Tibial artery (tissue), 4 donors: ENCODE measurements around the gene FHOD3.

Experiments
- DNase-seq, 2 donors: peaks; one replicate each; pipeline ENCODE4 v3.0.0-alpha.2; 2019
- H3K27ac ChIP-seq, 2 donors: fragments of 200-600 bp; sonication (generic) in 1 of 2; 1 replicate in 1 of 2; 2 replicates in 1 of 2; pipeline ENCODE4 v1.5.1; 2018 to 2019; ENCODE audit warnings: mild to moderate bottlenecking in 1 of 2
- H3K27me3 ChIP-seq, 2 donors: fragments of 200-600 bp; sonication (generic) in 1 of 2; one replicate each; pipeline versions ENCODE4 v1.5.1 to v1.6.0; 2016 to 2019
- H3K36me3 ChIP-seq, 3 donors: fragments of 200-600 bp; sonication (generic) in 2 of 3; one replicate each; pipeline ENCODE4 v1.5.1; 2016 to 2019; ENCODE audit warnings: mild to moderate bottlenecking in 2 of 3
- H3K4me1 ChIP-seq, 4 donors: fragments of 200-600 bp; sonication (generic) in 2 of 4; 1 replicate in 3 of 4; 2 replicates in 1 of 4; pipeline ENCODE4 v1.5.1; 2016 to 2019
- H3K4me3 ChIP-seq, 2 donors: fragments of 200-600 bp; sonication (generic) in 1 of 2; 1 replicate in 1 of 2; 2 replicates in 1 of 2; pipeline ENCODE4 v1.5.1; 2018 to 2019; ENCODE audit warnings: mild to moderate bottlenecking in 2 of 2
- H3K9me3 ChIP-seq, 3 donors: fragments of 200-600 bp; sonication (generic) in 1 of 3; one replicate each; pipeline ENCODE4 v1.5.1; 2016 to 2019
- CTCF ChIP-seq, 2 experiments: fragments of 200-600 bp in 1 of 2; fragments of 450-650 bp in 1 of 2; IDR thresholded peaks; one replicate each; pipeline ENCODE4 v1.5.1; 2017 to 2019; ENCODE audit warnings: antibody characterized with exemption in 2 of 2, mild to moderate bottlenecking in 1 of 2, moderate library complexity in 1 of 2
- intact Hi-C: fragments of 100-400 bp; cut with DNase I; formaldehyde crosslinking; loops from one replicate; pipeline ENCODE4 v1.15.0; 2023; ENCODE audit warnings: low total_unique reads

FHOD3 gene

GRCh38 chr18:36300211-36300610 is 2.7 kb downstream of the FHOD3 start:
- intact Hi-C loops, result no loop called here
- no peak for DNase-seq
- Histone ChIP-seq H3K4me3 (no peak overlapping the region), H3K9me3 (no peaks in the 10 kb centered on the region), H3K36me3 (no peaks in the 10 kb centered on the region), H3K4me1 (peaks cover 0 to 19% (median 12%) of the 10 kb centered on the region in 4 donors), H3K27ac (no peak overlapping the region), H3K27me3 (no peaks in the 10 kb centered on the region)
- TF ChIP-seq CTCF (IDR thresholded peaks at IDR 0.05), result no peak

- no peaks in the 10 kb centered on the region for H3K27me3 ChIP-seq
- intact Hi-C loops, result no loop called here
- DNase-seq, result no peak
- no peaks in the 10 kb centered on the region for H3K36me3 ChIP-seq
- TF ChIP-seq CTCF (IDR thresholded peaks at IDR 0.05), result no peak
- H3K4me1 ChIP-seq, result peaks cover 0 to 18% (median 10%) of the 10 kb centered on the region in 4 donors
- H3K4me3 ChIP-seq, result no peak overlapping the region
- H3K9me3 ChIP-seq, result no peaks in the 10 kb centered on the region
- no peak overlapping the region for H3K27ac ChIP-seq
Measured at GRCh38 chr18:36301884-36302283, 4.4 kb downstream of the FHOD3 start.

GRCh38 chr18:36302676-36303075 is 5.2 kb downstream of the FHOD3 start:
- Histone ChIP-seq H3K27me3 (no peaks in the 10 kb centered on the region), H3K36me3 (no peaks in the 10 kb centered on the region), H3K4me3 (no peak overlapping the region), H3K27ac (no peak overlapping the region), H3K4me1 (peaks cover 0 to 18% (median 8%) of the 10 kb centered on the region in 4 donors), H3K9me3 (no peaks in the 10 kb centered on the region)
- DNase-seq, result no peak
- intact Hi-C loops, result no loop called here
- no peak for TF ChIP-seq CTCF (IDR thresholded peaks at IDR 0.05)

- Histone ChIP-seq H3K4me3 (no peak overlapping the region), H3K4me1 (peaks cover 0 to 18% (median 5%) of the 10 kb centered on the region in 4 donors), H3K9me3 (no peaks in the 10 kb centered on the region), H3K36me3 (no peaks in the 10 kb centered on the region), H3K27ac (no peak overlapping the region), H3K27me3 (no peaks in the 10 kb centered on the region)
- intact Hi-C loops, result no loop called here
- no peak for TF ChIP-seq CTCF (IDR thresholded peaks at IDR 0.05)
- no peak for DNase-seq
Measured at GRCh38 chr18:36303211-36303844, 5.8 kb downstream of the FHOD3 start.

- intact Hi-C loops, result no loop called here
- Histone ChIP-seq H3K27me3 (no peaks in the 10 kb centered on the region), H3K27ac (no peak overlapping the region)
Measured at GRCh38 chr18:36304723-36305122, 7.2 kb downstream of the FHOD3 start.

More at GRCh38 chr18:36304723-36305122, 7.2 kb downstream of the FHOD3 start:
- Histone ChIP-seq H3K36me3 (no peaks in the 10 kb centered on the region), H3K9me3 (no peaks in the 10 kb centered on the region), H3K4me3 (no peak overlapping the region), H3K4me1 (peaks cover 0 to 6% (median 0%) of the 10 kb centered on the region in 4 donors)
- TF ChIP-seq CTCF (IDR thresholded peaks at IDR 0.05), result no peak
- DNase-seq, result no peak
